Midbrain (tissue), 1 donor: ENCODE data around the gene INO80B.
A peak's percentile ranks its signal among the peaks of the same experiment; 100 is the strongest.
"Not testable (repeated sequence)": the region's sequence is repeated elsewhere in the genome, so short reads cannot be mapped to it uniquely, and the experiment has no call there.

Experiments
- DNase-seq: peaks from one replicate; lab custom pipeline; 2025; lab: John Stamatoyannopoulos, UW

INO80B gene

GRCh38 chr2:74454654-74455511, at the start of gene INO80B:
Gene INO80B, plus strand, starts transcription at chr2:74455087. Its CDS starts 30 bp downstream, at chr2:74455117.
- peak; percentile 98 for DNase-seq

GRCh38 chr2:74406035-74406434, 48.9 kb upstream of the INO80B start:
- no peak for DNase-seq

- no peak for DNase-seq
Measured at GRCh38 chr2:74407682-74408081, 47.2 kb upstream of the INO80B start.

GRCh38 chr2:74413001-74413698, 41.7 kb upstream of the INO80B start:
- DNase-seq: no peak

- no peak for DNase-seq
Measured at GRCh38 chr2:74414441-74414840, 40.4 kb upstream of the INO80B start.

- peak; percentile 36 for DNase-seq
Measured at GRCh38 chr2:74414881-74415761, 39.8 kb upstream of the INO80B start.

GRCh38 chr2:74415762-74416395, 39.0 kb upstream of the INO80B start:
- DNase-seq: no peak

- no peak for DNase-seq
Measured at GRCh38 chr2:74416778-74417177, 38.1 kb upstream of the INO80B start.

GRCh38 chr2:74417197-74417596, 37.7 kb upstream of the INO80B start:
- DNase-seq: no peak

- no peak for DNase-seq
Measured at GRCh38 chr2:74417763-74418162, 37.1 kb upstream of the INO80B start.

GRCh38 chr2:74418312-74418711, 36.6 kb upstream of the INO80B start:
- DNase-seq: no peak

GRCh38 chr2:74419345-74419744, 35.5 kb upstream of the INO80B start:
- DNase-seq: no peak

- DNase-seq: no peak
Measured at GRCh38 chr2:74420006-74420405, 34.9 kb upstream of the INO80B start.

GRCh38 chr2:74420443-74421103, 34.3 kb upstream of the INO80B start:
- DNase-seq: not testable (repeated sequence)

- peak; percentile 70 for DNase-seq
Measured at GRCh38 chr2:74421221-74421870, 33.5 kb upstream of the INO80B start, which contains the start of the genes C2orf81 and WDR54. Gene C2orf81, minus strand, starts transcription at chr2:74421619. Its CDS starts 59 bp downstream, at chr2:74421560. Gene WDR54, plus strand, starts transcription at chr2:74421730. Its CDS starts 424 bp downstream, at chr2:74422154.

GRCh38 chr2:74423231-74424095, 31.4 kb upstream of the INO80B start:
- DNase-seq: no peak

- DNase-seq: no peak
Measured at GRCh38 chr2:74424139-74424992, 30.5 kb upstream of the INO80B start.

- DNase-seq: no peak
Measured at GRCh38 chr2:74424995-74425406, 29.9 kb upstream of the INO80B start.
